Vagina (tissue), 2 donors: ENCODE measurements around the gene CENPC.

Experiments used
- CTCF ChIP-seq, 3 experiments: fragments of 450-650 bp in 2 of 3; fragments of 200-600 bp in 1 of 3; sonication (generic) in 1 of 3; IDR thresholded peaks; one replicate each; pipeline ENCODE4 v1.5.1; 2017 to 2019; ENCODE audit warnings: antibody characterized with exemption in 3 of 3, mild to moderate bottlenecking in 2 of 3, moderate library complexity in 2 of 3
- POLR2A ChIP-seq, 2 donors: fragments of 450-650 bp; IDR thresholded peaks; one replicate each; pipeline ENCODE4 v1.6.1; 2017; ENCODE audit warnings: antibody characterized with exemption in 2 of 2, mild to moderate bottlenecking in 2 of 2, moderate library complexity in 2 of 2

- TF ChIP-seq POLR2A (IDR thresholded peaks at IDR 0.05) (no peak), CTCF (IDR thresholded peaks at IDR 0.05) (no peak)
Observed at GRCh38 chr4:67512501-67512900, 32.8 kb downstream of the CENPC start.
